ENCODE results near the gene DAPK1. TPM values are rescaled to one million over a fixed set of nuclear protein-coding genes. Genes with fewer than 3 reads are reported as not detected.

DAPK1 gene
- total RNA-seq, 1 donor from 2014 or later = 0.69 TPM

GRCh38 chr9:87592554-87593358 is 95.1 kb downstream of the DAPK1 start:
- intact Hi-C loops (cut with micrococcal nuclease) = no loop called here

GRCh38 chr9:87593359-87593980 is 95.8 kb downstream of the DAPK1 start:
- intact Hi-C loops (cut with micrococcal nuclease) = no loop called here

DNA sequence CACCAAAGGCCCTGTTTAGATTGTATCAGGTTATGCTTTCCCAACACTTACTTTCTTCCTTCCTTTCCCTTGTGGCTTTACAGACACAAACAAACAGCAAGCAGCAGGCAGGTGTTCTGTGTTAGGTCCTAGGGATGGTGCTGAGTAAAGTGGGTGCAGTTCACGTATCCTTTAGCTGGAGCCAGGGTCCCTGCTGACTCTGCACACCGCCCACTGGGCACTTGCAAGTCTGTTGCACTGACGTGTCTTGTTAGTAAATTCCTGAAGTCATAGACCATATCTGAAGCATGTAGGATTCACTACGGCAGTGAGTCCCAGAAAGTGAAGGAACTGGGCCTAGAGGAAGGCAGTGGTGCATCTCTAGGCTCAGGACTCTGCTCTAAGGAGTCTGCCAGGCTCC is 96.5 kb downstream of the DAPK1 start:
- intact Hi-C loops (cut with micrococcal nuclease) = no loop called here

GRCh38 chr9:87594662-87595061 is 97.0 kb downstream of the DAPK1 start:
- intact Hi-C loops (cut with micrococcal nuclease) = no loop called here

GRCh38 chr9:87595610-87596009 is 97.9 kb downstream of the DAPK1 start:
- intact Hi-C loops (cut with micrococcal nuclease) = no loop called here

DNA sequence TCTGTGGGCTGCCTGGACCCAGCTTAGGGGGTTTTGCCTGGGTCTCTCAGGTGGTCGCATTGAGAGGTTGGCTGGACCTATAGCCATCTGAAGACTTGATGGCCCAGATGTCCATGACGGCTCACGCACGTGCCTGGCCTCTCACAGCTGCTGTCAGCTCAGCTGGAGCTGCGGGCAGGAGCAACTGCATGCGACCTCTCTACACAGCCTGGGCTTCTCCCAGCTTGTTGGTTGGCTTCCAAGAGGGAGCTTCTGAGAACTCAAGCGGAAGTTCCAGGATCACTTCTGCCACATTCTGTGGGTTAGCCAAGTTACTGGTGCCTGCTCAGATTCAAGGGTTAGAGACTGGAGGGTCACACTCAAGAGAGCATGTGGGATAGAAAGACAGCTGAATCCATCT is 99.2 kb downstream of the DAPK1 start:
- intact Hi-C loops (cut with micrococcal nuclease) = no loop called here

GRCh38 chr9:87597710-87598443 is 100.2 kb downstream of the DAPK1 start:
- intact Hi-C loops (cut with micrococcal nuclease) = no loop called here

DNA sequence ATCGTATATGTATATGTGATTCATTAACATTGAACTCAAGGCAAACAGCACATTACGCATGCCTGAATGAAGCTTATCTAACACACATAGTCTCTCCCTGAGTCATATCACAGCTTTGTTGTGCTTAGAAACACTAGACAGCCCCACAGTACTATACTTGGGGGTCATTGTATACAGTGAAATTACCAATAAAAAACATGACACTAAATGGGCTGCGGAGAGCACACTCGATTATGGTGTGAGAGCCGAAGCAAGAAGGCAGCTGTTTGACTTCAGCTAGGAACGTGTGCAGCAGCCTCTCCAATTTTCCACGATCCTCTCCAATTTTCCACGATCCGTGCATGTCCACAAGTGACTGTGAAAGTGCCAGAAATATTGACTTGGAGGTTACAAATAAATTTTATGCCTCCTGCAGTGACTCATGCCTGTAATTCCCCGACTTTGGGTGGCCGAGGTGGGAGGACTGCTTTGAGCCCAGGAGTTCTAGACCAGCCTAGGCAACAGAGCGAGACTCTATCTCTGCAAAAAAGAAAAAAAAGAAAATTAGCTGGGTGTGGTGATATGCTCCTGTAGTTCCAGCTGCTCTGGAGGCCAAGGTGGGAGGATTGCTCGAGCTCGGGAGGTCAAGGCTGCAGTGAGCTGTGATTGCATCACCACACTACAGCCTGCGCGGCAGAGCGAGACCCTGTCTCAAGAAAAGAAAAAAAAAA is 102.4 kb downstream of the DAPK1 start:
- intact Hi-C loops (cut with micrococcal nuclease) = no loop called here

DNA sequence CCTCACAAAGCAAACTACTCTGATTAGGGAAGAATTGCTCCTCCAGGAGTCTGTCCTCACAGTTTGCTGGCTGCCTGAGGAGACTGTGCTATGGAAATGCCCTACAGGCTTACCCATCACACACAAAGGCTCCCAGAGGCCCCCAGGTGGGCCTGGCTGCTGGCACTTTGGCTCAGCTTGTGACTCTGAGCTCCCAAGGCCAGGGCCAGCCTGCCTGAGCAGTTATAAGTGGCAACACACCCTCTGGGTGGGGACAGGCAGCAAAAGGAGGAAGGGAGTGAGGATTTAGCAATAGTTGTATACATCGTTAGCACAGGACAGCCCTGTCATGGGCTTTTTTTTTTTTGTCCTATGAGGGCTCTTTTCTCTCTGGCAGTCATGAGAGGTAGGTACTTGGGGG is 103.5 kb downstream of the DAPK1 start:
- intact Hi-C loops (cut with micrococcal nuclease) = no loop called here

DNA sequence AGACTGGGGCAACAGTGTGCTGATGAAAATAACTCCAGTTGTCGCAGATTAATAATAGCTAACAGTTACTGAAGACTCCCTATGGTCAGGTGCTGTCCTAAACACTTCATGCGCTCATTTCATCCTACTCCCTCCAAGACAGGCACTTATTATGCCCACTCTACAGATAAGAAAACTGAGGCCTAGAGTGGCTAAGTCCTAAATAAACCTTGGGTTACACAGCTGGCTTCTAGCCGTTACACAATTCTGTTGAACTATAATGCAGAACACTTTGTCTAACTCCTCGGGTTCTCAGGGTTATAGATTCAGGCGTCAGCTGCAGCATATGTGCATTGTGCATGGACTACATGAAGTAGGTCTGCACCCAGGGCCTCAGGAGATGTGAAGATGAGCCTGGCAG is 103.9 kb downstream of the DAPK1 start:
- intact Hi-C loops (cut with micrococcal nuclease) = no loop called here

DNA sequence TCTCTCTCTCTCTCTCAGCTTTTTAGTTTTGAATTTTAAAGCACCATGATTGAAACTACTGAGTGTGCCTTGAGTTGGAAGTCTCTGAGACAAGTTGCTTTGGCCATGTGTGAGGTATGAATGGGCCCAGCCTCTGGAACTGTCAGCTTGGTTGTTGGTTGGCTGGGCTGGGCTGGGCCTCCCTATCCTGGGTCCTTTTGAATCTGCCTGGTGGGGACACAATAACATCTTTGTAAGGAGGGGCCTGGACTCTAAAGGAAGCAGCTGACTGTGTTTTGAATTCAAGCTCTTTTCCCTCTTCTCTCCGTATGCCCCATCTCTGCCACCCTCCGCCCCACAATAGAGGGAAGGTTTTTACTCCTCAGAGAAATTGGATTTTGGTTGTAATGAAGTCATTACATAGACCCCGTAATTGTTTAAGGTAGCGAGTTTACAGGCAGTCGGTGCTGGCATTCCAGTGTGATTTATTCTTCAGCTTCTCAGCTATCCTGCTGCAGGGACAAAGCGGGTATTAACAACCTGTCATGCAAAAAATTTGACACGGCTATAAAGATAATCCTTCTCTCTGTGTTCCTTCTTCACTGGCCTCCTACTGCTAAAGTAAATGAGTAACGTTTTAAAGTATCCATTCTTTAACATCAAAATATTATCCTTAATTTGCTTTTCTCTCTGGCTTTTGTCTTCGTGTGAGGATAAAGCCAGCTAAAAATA is 105.4 kb downstream of the DAPK1 start:
- intact Hi-C loops (cut with micrococcal nuclease) = no loop called here

DNA sequence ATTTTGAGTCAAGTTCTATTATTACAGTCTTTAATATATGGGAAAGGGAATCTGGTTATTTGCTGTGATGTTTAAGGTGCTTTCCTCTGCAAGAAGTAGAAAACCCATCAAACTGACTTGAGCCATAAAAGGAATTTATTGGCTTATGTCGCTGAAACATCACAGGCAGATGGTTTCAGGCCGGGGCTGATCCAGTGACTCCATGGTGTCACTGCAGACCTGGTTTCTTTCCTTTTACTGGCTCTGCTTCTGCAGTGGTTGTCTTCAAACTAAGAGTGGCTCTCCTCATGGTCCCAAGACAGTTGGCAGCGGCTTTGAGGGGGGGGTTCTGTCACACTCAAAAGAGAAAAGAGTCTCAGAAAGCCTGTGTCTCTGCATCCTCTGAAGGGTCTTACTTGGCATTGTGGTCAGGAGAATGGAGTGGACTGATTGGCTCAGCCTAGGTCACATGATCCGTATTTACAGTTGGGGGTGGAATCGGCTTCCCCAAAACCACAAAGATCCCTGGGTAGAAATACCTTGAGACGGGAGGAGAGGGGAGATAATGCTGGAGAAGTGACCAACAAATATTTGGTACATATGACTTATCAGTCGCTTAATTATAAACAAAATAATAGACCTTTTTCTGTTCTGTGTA is 106.3 kb downstream of the DAPK1 start:
- intact Hi-C loops (cut with micrococcal nuclease) = no loop called here

- intact Hi-C loops (cut with micrococcal nuclease) = no loop called here
Measured at GRCh38 chr9:87604886-87605588, 107.4 kb downstream of the DAPK1 start.

GRCh38 chr9:87605676-87606075 is 108.0 kb downstream of the DAPK1 start:
- intact Hi-C loops (cut with micrococcal nuclease) = no loop called here

DNA sequence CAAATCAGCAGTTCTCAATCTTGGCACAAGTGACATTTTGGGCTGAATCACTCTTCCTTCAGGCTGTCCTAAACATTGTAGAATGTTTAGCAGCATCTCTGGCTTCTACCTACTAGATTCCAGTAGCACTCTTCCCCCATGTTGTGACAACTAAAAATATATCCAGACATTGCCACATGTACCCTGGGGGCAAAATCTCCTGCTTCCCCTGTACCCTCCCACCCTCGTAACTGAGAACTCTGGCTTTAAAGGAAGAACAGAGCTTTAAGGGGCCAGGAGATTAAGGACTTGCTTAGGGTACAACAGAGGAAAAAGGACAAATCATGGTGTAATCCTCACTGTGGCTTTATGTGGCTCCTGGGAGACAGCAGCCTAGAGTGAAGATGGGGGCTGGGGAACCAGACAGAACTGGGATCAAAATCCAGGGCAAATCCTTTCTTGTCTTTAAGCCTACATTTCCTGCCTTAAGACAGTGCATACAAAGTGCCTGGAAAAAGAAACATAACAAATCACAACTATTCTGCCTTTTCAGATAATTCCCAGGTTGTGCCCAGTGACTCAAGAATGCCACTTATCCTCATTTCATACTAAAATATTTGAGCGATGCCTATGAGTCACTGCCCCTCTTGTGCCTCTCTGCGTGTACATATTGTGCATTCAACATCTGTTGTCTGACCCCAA is 109.3 kb downstream of the DAPK1 start:
- intact Hi-C loops (cut with micrococcal nuclease) = no loop called here

- intact Hi-C loops (cut with micrococcal nuclease) = no loop called here
Measured at GRCh38 chr9:87607859-87608258, 110.2 kb downstream of the DAPK1 start.

DNA sequence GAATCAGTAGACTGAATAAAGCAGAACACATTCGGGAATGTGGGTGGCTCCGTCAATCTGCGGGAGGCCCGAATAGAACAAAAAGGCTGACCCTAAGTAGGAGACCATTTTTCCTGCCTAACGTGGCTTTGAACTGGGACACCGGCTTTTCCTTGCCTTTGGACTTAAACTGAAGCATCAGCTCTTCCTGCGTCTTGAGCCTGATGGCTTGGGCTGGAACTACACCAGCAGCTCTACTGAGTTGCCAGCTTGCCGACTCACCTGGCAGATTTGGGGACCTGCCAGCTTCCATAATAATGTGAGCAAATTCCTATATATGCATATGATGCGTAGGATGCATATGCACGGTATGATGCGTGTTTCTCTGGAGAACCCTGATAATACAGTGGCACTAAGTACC is 111.3 kb downstream of the DAPK1 start:
- intact Hi-C loops (cut with micrococcal nuclease) = no loop called here

DNA sequence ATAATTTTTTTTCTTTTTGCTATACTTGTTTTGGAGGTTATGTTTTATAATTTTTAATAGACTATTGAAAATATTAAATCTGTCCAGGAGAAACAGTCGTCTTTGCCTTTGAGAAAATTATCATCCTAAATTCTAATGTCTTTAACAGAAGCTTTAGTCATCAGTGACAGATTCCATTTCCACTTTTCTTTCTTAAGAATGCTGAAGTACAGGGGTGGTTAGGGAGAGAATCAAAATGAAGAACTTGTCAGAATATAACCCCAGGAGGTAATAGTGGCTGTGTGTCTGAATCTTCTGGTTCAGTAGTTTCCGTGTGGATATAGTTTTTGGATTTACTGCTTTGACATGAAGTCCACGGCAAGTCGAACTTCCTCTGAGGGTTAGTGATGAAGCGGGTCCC is 111.8 kb downstream of the DAPK1 start:
- intact Hi-C loops (cut with micrococcal nuclease) = no loop called here
